C4-2B (cell line): ENCODE measurements around the gene COL28A1.

Experiments
- ZFX ChIP-seq: fragments of 450-650 bp; IDR thresholded peaks from 2 replicates; pipeline ENCODE4 v1.6.1; 2017
- TF ChIP-seq, protein P1 (sequence below): fragments of 450-650 bp; conservative IDR thresholded peaks from 2 replicates; pipeline ENCODE4 v1.5.1; 2017; ENCODE audit warnings: mild to moderate bottlenecking

- TF ChIP-seq, protein P1, sequence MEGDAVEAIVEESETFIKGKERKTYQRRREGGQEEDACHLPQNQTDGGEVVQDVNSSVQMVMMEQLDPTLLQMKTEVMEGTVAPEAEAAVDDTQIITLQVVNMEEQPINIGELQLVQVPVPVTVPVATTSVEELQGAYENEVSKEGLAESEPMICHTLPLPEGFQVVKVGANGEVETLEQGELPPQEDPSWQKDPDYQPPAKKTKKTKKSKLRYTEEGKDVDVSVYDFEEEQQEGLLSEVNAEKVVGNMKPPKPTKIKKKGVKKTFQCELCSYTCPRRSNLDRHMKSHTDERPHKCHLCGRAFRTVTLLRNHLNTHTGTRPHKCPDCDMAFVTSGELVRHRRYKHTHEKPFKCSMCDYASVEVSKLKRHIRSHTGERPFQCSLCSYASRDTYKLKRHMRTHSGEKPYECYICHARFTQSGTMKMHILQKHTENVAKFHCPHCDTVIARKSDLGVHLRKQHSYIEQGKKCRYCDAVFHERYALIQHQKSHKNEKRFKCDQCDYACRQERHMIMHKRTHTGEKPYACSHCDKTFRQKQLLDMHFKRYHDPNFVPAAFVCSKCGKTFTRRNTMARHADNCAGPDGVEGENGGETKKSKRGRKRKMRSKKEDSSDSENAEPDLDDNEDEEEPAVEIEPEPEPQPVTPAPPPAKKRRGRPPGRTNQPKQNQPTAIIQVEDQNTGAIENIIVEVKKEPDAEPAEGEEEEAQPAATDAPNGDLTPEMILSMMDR, result no peak
- TF ChIP-seq ZFX, result no peak
These were observed 48.1 kb upstream of the COL28A1 start for GRCh38 chr7:7583731-7584130.
